GM03348 (cell line): ENCODE data around the gene MR1.

Experiments
- DNase-seq: peaks from one replicate; pipeline ENCODE4 v3.0.0; 2012; ENCODE audit warnings: low spot score

Gene MR1

GRCh38 chr1:181064011-181064623, 30.3 kb downstream of the MR1 start:
- DNase-seq: no peak

GRCh38 chr1:181064702-181065101, 30.9 kb downstream of the MR1 start:
- no peak for DNase-seq

GRCh38 chr1:181073638-181074037, 39.9 kb downstream of the MR1 start:
- no peak for DNase-seq

- DNase-seq: no peak
Observed at GRCh38 chr1:181075766-181076350, 42.1 kb downstream of the MR1 start.

- DNase-seq: no peak
Observed at GRCh38 chr1:181076852-181077251, 43.1 kb downstream of the MR1 start.

- DNase-seq: peak; percentile 62
Observed at GRCh38 chr1:181077576-181078242, 43.9 kb downstream of the MR1 start.

- DNase-seq: no peak
Observed at GRCh38 chr1:181079382-181079781, 45.6 kb downstream of the MR1 start.

GRCh38 chr1:181079920-181080319, 46.1 kb downstream of the MR1 start:
- DNase-seq: no peak

GRCh38 chr1:181080556-181080955, 46.8 kb downstream of the MR1 start:
- DNase-seq: no peak

- no peak for DNase-seq
Observed at GRCh38 chr1:181081395-181081794, 47.6 kb downstream of the MR1 start.

GRCh38 chr1:181083842-181084605, 50.2 kb downstream of the MR1 start:
- peak; percentile 54 for DNase-seq

GRCh38 chr1:181084606-181084969, 50.8 kb downstream of the MR1 start:
- no peak for DNase-seq

- DNase-seq: no peak
Observed at GRCh38 chr1:181086091-181086490, 52.3 kb downstream of the MR1 start.

GRCh38 chr1:181086926-181087325, 53.1 kb downstream of the MR1 start:
- peak; percentile 63 for DNase-seq

GRCh38 chr1:181087400-181087901, 53.7 kb downstream of the MR1 start:
- no peak for DNase-seq

- DNase-seq: peak; percentile 96
Observed at GRCh38 chr1:181088079-181089016, 54.6 kb downstream of the MR1 start, which contains the start of gene IER5. TSS of gene IER5 (plus strand) at chr1:181088700. CDS start at chr1:181088903, 203 bp downstream.

- peak; percentile 31 for DNase-seq
Observed at GRCh38 chr1:181089017-181089675, 55.4 kb downstream of the MR1 start.

- DNase-seq: peak; percentile 61
Observed at GRCh38 chr1:181089676-181090544, 56.1 kb downstream of the MR1 start.

GRCh38 chr1:181090641-181091126, 56.9 kb downstream of the MR1 start:
- no peak for DNase-seq
